Psoas muscle (tissue), 8 donors: ENCODE results near the gene PPP2R5B. TPM values are rescaled to one million over a fixed set of nuclear protein-coding genes. Genes with fewer than 3 reads are reported as not detected.

Source experiments
- ATAC-seq, 4 donors: fragments of 200-7000 bp; cut with Tn5 transposase; one replicate each; pipeline ENCODE4 v1.9.1; 2020; ENCODE audit warnings: moderate library complexity in 3 of 4, mild to moderate bottlenecking in 2 of 4
- DNase-seq, 2 donors: peaks; one replicate each; pipeline ENCODE4 v3.0.0-alpha.2; 2020
- H3K27ac ChIP-seq: fragments of 200-600 bp; one replicate; pipeline ENCODE4 v1.8.0; 2022
- H3K27me3 ChIP-seq, 3 donors: fragments of 200-600 bp in 1 of 3; one replicate each; pipeline versions ENCODE4 v1.6.1 to v1.8.0; 2013 to 2022; ENCODE audit warnings: low read length in 2 of 3, mild to moderate bottlenecking in 2 of 3, moderate library complexity in 1 of 3; ENCODE audit not compliant: insufficient read depth in 3 of 3
- H3K36me3 ChIP-seq, 2 donors: fragments of 200-600 bp in 1 of 2; one replicate each; pipeline versions ENCODE4 v1.6.1 to v1.8.0; 2013 to 2022; ENCODE audit warnings: low read depth in 1 of 2, mild to moderate bottlenecking in 1 of 2, moderate library complexity in 1 of 2; ENCODE audit not compliant: insufficient read depth in 1 of 2
- H3K4me1 ChIP-seq: fragments of 200-600 bp; one replicate; pipeline ENCODE4 v1.8.0; 2022
- H3K4me3 ChIP-seq: fragments of 200-600 bp; one replicate; pipeline ENCODE4 v1.8.0; 2022; ENCODE audit warnings: mild to moderate bottlenecking
- H3K9me3 ChIP-seq: fragments of 200-600 bp; one replicate; pipeline ENCODE4 v1.8.0; 2022
- WGBS, 3 donors: extraction: QIAGEN DNeasy Blood & Tissue Kit; methylation state at CpG; one replicate each; pipeline versions ENCODE4 v1.1.6 to v1.1.7; 2013; 5-methylcytosine and 5-hydroxymethylcytosine counted together
- intact Hi-C, 2 donors: fragments of 100-400 bp; cut with DNase I; formaldehyde crosslinking; loops; one replicate each; pipeline versions ENCODE4 v1.11.0 to v1.14.2; 2022
- polyA plus RNA-seq, 3 donors: library from polyadenylated mRNA; stranded (reverse); fragments of 200-250 nt; gene quantifications; one replicate each; pipeline ENCODE4 v1.2.3, GENCODE V29; 2013
- total RNA-seq, 4 donors: library from RNA; stranded (reverse); fragmentation: NEBNext Ultra II Directional in 2 of 4; extraction: Animal tissue kit (Norgen Biotek cat#: 25700) in 2 of 4; gene quantifications; one replicate each; pipeline versions ENCODE4 v1.2.1 to v1.2.4, GENCODE V29; 2021 to 2023
- TF ChIP-seq, protein P1 (sequence below): fragments of 200-600 bp; IDR thresholded peaks from one replicate; pipeline ENCODE4 v1.8.0; 2022; ENCODE audit warnings: antibody characterized with exemption
- donor health status: healthy with polysubstance abuse.
- donor health status: DM: no; HTN: no; CAD: no; lungs with moderate emphysema.
- donor health status: Bipolar disorder and iron deficiency.
- donor health status: healthy.
- donor health status: DM: yes; HTN: yes; CAD: no.
- donor health status: DM: no; HTN: no; CAD: no.
- donor health status: DM: no; HTN: no; CAD: no.
- donor health status: DM: yes; HTN: yes; CAD: no.

PPP2R5B gene
- total and polyA plus RNA-seq, 7 donors = 13.2 to 36.1 (median 17.2) TPM

DNA sequence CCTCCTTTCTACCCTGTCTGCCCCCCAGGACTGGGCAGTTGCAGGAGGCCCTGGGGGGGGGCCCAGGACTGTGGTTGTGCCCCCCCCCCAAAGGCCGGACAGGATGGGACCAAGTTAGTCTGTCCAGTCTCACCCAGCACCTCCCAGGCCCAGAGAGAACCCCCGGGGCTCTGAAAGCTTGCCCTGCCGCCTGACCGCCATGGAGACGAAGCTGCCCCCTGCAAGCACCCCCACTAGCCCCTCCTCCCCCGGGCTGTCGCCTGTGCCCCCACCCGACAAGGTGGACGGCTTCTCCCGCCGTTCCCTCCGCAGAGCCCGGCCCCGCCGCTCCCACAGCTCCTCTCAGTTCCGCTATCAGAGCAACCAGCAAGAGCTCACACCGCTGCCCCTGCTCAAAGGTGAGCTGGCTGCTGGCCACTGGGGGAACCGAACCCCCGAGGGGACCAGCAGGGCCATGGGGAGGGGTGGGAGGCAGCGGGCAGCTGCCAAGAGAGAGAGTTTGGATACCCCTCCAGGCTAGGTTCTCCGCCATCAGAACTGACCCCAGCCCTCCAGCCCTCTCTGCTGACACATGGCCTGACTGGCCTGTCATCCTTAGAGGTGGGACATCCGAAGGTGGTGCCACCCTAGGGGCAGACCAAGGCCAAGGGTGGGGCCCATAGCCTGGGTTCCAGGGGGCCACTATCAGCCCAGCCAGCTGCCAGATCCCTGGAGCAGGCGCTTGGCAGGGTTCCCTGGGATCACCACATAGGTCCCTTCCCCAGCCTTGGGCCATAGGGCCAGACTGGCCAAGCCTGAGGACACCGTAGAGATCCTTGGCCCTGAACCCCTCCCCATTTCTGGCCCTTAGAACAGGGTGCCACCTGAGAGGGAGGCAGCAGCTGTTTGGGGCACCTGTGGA, 1.3 kb downstream of the PPP2R5B start:
- H3K27me3 ChIP-seq = no peaks in the 10 kb centered on the region
- TF ChIP-seq, protein P1, sequence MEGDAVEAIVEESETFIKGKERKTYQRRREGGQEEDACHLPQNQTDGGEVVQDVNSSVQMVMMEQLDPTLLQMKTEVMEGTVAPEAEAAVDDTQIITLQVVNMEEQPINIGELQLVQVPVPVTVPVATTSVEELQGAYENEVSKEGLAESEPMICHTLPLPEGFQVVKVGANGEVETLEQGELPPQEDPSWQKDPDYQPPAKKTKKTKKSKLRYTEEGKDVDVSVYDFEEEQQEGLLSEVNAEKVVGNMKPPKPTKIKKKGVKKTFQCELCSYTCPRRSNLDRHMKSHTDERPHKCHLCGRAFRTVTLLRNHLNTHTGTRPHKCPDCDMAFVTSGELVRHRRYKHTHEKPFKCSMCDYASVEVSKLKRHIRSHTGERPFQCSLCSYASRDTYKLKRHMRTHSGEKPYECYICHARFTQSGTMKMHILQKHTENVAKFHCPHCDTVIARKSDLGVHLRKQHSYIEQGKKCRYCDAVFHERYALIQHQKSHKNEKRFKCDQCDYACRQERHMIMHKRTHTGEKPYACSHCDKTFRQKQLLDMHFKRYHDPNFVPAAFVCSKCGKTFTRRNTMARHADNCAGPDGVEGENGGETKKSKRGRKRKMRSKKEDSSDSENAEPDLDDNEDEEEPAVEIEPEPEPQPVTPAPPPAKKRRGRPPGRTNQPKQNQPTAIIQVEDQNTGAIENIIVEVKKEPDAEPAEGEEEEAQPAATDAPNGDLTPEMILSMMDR = no peak
- ATAC-seq (no peak), DNase-seq (peak in 1 of 2 donors; percentile 56)
- intact Hi-C loops = loop anchor here in 1 of 2 donors (5.0 kb wide), 2 partner anchors 87 to 102 kb away; partner anchors contain the start of genes ARL2 and SNX15
- H3K4me1 ChIP-seq = peaks cover 17% of the 10 kb centered on the region
- H3K4me3 ChIP-seq = peak overlapping the region; percentile 99
- H3K27ac ChIP-seq = no peak overlapping the region
- 53 to 70% (median 63%) methylated on average over 13 to 24 of the region's 24 CpGs for WGBS, 3 donors
- peaks cover 2 to 45% of the 10 kb centered on the region in 2 donors for H3K36me3 ChIP-seq
- no peaks in the 10 kb centered on the region for H3K9me3 ChIP-seq

DNA sequence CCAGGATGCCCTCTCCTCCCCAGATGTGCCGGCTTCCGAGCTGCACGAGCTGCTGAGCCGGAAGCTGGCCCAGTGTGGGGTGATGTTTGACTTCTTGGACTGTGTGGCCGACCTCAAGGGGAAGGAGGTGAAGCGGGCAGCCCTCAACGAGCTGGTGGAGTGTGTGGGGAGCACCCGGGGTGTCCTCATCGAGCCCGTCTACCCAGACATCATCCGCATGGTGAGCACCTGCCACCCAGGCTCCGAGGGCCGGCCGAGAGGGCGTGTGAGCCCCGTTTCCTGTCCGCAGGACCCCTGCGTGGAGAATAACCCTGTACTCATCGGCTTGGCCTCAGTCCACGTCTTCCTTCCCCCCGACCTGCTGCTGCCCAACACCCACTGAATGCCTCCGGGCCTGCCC, 2.2 kb downstream of the PPP2R5B start:
- no peaks in the 10 kb centered on the region for H3K9me3 ChIP-seq
- intact Hi-C loops = loop anchor here in 1 of 2 donors (5.0 kb wide), 2 partner anchors 86 to 101 kb away; partner anchors contain the start of genes ARL2 and SNX15
- H3K4me3 ChIP-seq = no peak overlapping the region
- H3K36me3 ChIP-seq = peaks cover 6 to 54% of the 10 kb centered on the region in 2 donors
- DNase-seq (no peak), ATAC-seq (no peak)
- TF ChIP-seq, protein P1 = no peak
- no peak overlapping the region for H3K27ac ChIP-seq
- no peaks in the 10 kb centered on the region for H3K27me3 ChIP-seq
- H3K4me1 ChIP-seq = peaks cover 17% of the 10 kb centered on the region
- WGBS, 3 donors = 74 to 82% (median 79%) methylated on average over 22 of the region's 22 CpGs

DNA sequence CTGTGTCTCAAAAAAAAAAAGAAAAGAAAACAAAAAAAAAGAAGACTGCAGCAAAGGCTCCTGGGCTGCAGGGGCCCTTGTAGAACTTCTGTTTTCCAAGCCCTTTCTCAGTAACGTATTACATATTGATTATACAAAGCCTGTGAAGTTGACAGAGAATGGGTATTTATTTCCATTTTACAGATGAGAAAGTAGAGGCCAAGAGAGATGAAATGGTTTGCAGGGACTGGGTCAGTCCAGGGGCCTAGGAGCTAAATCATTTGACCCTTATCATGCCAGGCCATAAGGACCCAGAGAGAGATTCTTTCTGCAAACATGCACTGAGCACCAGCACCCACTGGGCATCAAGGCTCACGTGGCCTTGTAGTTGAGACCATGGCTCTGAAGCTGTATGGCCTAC, 4.5 kb downstream of the PPP2R5B start:
- peaks cover 13 to 77% of the 10 kb centered on the region in 2 donors for H3K36me3 ChIP-seq
- peaks cover 8% of the 10 kb centered on the region for H3K4me1 ChIP-seq
- TF ChIP-seq, protein P1 = no peak
- intact Hi-C loops = loop anchor here in 1 of 2 donors (5.0 kb wide), 2 partner anchors 83 to 98 kb away; partner anchors contain the start of genes ARL2 and SNX15
- WGBS, 3 donors = 97 to 98% (median 97%) methylated on average over 2 of the region's 2 CpGs
- no peaks in the 10 kb centered on the region for H3K27me3 ChIP-seq
- DNase-seq = no peak
- no peak overlapping the region for H3K27ac ChIP-seq
- H3K9me3 ChIP-seq = no peaks in the 10 kb centered on the region
- no peak overlapping the region for H3K4me3 ChIP-seq
- no peak for ATAC-seq

DNA sequence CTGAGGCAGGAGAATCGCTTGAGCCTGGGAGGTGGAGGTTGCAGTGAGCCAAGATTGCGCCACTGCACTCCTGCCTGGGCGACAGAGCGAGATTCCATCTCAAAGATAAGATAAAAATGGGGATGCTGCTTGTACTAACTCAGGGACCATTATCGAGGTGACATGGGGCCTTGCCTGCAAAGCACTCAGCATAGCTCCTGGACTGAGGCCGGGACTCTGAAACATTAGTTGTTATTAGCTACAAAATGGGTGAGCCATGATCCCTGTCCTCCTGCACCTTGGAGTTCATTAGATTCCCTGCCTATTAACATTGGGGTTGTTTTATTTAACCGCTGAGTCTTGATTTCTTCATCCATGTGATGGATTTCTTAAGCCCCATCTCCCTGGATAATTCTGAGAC, 5.1 kb downstream of the PPP2R5B start:
- TF ChIP-seq, protein P1 = no peak
- Histone ChIP-seq H3K4me1 (peaks cover 8% of the 10 kb centered on the region), H3K9me3 (no peaks in the 10 kb centered on the region), H3K27me3 (no peaks in the 10 kb centered on the region), H3K4me3 (no peak overlapping the region), H3K27ac (no peak overlapping the region), H3K36me3 (peaks cover 13 to 82% of the 10 kb centered on the region in 2 donors)
- ATAC-seq = no peak
- 94 to 99% (median 97%) methylated on average over 7 of the region's 7 CpGs for WGBS, 3 donors
- DNase-seq = no peak
- intact Hi-C loops = loop anchor here in 1 of 2 donors (1.0 to 5.0 kb wide), 3 partner anchors 46 to 98 kb away; partner anchors contain the start of genes ARL2 and SNX15
